Panc1 (cell line): Measurements from ENCODE around the gene PLCB1. TPM values are rescaled to one million over a fixed set of nuclear protein-coding genes. Genes with fewer than 3 reads are reported as not detected.

Experiments
- ATAC-seq: fragments of 200-7000 bp; cut with Tn5 transposase; 2 replicates; pipeline ENCODE4 v1.9.1; 2020; ENCODE audit warnings: mild to moderate bottlenecking, moderate library complexity
- BruUV-seq: library from RNA; stranded (reverse); fragments of 400-500 nt; replicated peaks from 2 replicates; lab custom pipeline; 2021; lab: Mats Ljungman, UMichigan
- CTCF ChIA-PET: fragments of 300-600 bp; sonication (Branson Sonifier 250); formaldehyde crosslinking; loops from one replicate; lab custom pipeline; 2022; ENCODE audit warnings: antibody characterized with exemption; lab: Charles Lee
- POLR2A ChIA-PET: fragments of 300-600 bp; sonication (Branson Sonifier 250); formaldehyde crosslinking; loops from one replicate; lab custom pipeline; 2022; ENCODE audit warnings: antibody characterized with exemption; lab: Charles Lee
- DNase-seq: peaks from one replicate; pipeline ENCODE4 v3.0.0-alpha.2; 2010; ENCODE audit warnings: low read depth, low spot score
- H3K27ac ChIP-seq: 2 replicates; pipeline ENCODE4 v1.5.1; 2011; ENCODE audit warnings: mild to moderate bottlenecking, low read length, inconsistent platforms
- H3K27me3 ChIP-seq: fragments of 200-500 bp; sonication (Bioruptor generic); 2 replicates; pipeline ENCODE4 v1.6.0; 2014; ENCODE audit warnings: low read length, inconsistent platforms; ENCODE audit not compliant: control insufficient read depth, insufficient read depth
- H3K36me3 ChIP-seq: fragments of 200-500 bp; sonication (Bioruptor generic); 2 replicates; pipeline ENCODE4 v1.5.1; 2014; ENCODE audit warnings: inconsistent platforms, mild to moderate bottlenecking, low read length, moderate library complexity; ENCODE audit not compliant: control insufficient read depth, insufficient read depth
- H3K4me1 ChIP-seq: 2 replicates; pipeline ENCODE4 v1.5.1; 2011; ENCODE audit warnings: inconsistent platforms, mild to moderate bottlenecking, low read length, moderate library complexity; ENCODE audit not compliant: control insufficient read depth, insufficient read depth
- H3K4me3 ChIP-seq, 2 experiments: 2 replicates each; pipeline ENCODE4 v1.5.1; 2011 to 2012; ENCODE audit warnings: low read depth in 2 of 2, low read length in 2 of 2, mild to moderate bottlenecking in 2 of 2, inconsistent platforms in 1 of 2, moderate library complexity in 1 of 2
- H3K9me3 ChIP-seq: fragments of 200-500 bp; sonication (Bioruptor generic); 2 replicates; pipeline ENCODE4 v1.5.1; 2014; ENCODE audit warnings: low read depth, mild to moderate bottlenecking, inconsistent platforms, low read length, moderate library complexity; ENCODE audit not compliant: control insufficient read depth, insufficient read depth
- POLR2AphosphoS5 ChIP-seq: IDR thresholded peaks from 2 replicates; pipeline ENCODE4 v1.6.1; 2012; ENCODE audit warnings: mild to moderate bottlenecking, low read depth, low read length, moderate library complexity
- SIN3A ChIP-seq: IDR thresholded peaks from 2 replicates; pipeline ENCODE4 v1.6.1; 2012; ENCODE audit warnings: low read depth, mild to moderate bottlenecking, low read length, moderate library complexity, borderline replicate concordance; ENCODE audit not compliant: insufficient read depth
- TCF7L2 ChIP-seq: IDR thresholded peaks from 2 replicates; pipeline ENCODE4 v1.6.1; 2011; ENCODE audit warnings: mild to moderate bottlenecking, low read depth, low read length, inconsistent platforms
- in situ Hi-C: cut with HindIII; loops from 2 replicates; pipeline ENCODE4 v1.10.0; 2016; ENCODE audit warnings: low sequenced_read_pairs, low pct_unique_long_range_greater_than_20kb
- intact Hi-C: fragments of 100-400 bp; cut with micrococcal nuclease; formaldehyde crosslinking; loops from one replicate; pipeline ENCODE4 v1.10.0; 2022; ENCODE audit not compliant: unreplicated experiment
- total RNA-seq: library from RNA; stranded (reverse); gene quantifications from one replicate; pipeline ENCODE4 v1.2.1, GENCODE V29; 2021; ENCODE audit not compliant: unreplicated experiment
- TF ChIP-seq, protein P1 (sequence below): fragments of 450-650 bp; IDR thresholded peaks from 2 replicates; pipeline ENCODE4 v1.5.1; 2017; ENCODE audit warnings: mild to moderate bottlenecking
- TF ChIP-seq, protein P2 (sequence below), 2 experiments: IDR thresholded peaks; 2 replicates each; pipeline ENCODE4 v1.6.1; 2011 to 2012; ENCODE audit warnings: low read depth in 2 of 2, control low read depth in 1 of 2, low read length in 1 of 2, mild to moderate bottlenecking in 1 of 2, moderate library complexity in 1 of 2; ENCODE audit not compliant: insufficient read depth in 1 of 2

PLCB1 gene
- total RNA-seq, 1 experiment from 2014 or later = 0.59 TPM

DNA sequence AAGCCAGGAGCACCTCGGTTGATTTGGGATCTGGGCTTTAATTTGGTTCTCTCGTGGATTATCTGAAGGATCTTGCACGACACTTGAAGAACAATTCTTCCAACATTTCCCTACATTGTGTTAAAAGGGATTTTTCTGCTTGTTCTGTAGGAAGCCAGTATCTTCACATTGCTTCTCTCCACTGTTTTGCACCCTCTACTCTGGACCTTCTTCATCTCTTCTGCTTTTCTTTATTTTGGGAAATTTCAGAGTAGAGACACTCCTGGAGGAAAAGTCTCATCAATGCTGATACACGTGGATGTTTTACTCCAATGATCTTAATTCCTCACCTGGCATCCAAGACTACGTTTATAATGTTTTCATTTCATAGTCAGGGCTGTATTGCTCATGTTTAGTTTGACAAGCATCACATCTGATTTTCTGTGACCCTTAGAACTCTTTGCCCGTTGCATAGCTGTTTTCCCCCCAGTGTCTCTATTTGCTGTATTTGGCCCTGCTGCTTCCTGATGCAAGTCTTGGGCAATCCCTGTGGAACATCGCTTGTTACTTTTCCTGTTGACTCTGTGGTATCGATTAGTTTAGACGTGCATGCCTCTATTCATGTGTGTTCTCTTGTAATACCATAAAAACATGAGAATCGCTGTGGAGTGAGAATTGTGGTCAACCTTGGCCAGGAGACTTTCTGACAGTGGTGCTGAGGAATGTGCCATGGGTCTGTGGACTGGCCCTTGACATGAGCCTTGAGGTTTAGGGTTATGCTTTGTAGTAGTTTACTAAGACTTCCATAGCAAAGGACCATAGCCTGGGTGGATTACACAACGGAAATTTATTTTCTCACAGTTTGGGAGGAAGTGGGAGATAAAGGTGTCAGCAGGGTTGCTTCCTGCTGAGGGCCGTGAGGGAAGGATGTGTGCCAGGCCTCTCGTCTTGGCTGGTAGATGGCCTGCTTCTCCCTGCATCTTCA is 12.5 kb downstream of the PLCB1 start:
- no peak overlapping the region for H3K4me3 ChIP-seq
- no peaks in the 10 kb centered on the region for H3K27me3 ChIP-seq
- H3K36me3 ChIP-seq = no peaks in the 10 kb centered on the region
- intact Hi-C loops = no loop called here
- H3K9me3 ChIP-seq = no peaks in the 10 kb centered on the region
- TF ChIP-seq, protein P1, sequence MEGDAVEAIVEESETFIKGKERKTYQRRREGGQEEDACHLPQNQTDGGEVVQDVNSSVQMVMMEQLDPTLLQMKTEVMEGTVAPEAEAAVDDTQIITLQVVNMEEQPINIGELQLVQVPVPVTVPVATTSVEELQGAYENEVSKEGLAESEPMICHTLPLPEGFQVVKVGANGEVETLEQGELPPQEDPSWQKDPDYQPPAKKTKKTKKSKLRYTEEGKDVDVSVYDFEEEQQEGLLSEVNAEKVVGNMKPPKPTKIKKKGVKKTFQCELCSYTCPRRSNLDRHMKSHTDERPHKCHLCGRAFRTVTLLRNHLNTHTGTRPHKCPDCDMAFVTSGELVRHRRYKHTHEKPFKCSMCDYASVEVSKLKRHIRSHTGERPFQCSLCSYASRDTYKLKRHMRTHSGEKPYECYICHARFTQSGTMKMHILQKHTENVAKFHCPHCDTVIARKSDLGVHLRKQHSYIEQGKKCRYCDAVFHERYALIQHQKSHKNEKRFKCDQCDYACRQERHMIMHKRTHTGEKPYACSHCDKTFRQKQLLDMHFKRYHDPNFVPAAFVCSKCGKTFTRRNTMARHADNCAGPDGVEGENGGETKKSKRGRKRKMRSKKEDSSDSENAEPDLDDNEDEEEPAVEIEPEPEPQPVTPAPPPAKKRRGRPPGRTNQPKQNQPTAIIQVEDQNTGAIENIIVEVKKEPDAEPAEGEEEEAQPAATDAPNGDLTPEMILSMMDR = no peak
- TF ChIP-seq, protein P2, sequence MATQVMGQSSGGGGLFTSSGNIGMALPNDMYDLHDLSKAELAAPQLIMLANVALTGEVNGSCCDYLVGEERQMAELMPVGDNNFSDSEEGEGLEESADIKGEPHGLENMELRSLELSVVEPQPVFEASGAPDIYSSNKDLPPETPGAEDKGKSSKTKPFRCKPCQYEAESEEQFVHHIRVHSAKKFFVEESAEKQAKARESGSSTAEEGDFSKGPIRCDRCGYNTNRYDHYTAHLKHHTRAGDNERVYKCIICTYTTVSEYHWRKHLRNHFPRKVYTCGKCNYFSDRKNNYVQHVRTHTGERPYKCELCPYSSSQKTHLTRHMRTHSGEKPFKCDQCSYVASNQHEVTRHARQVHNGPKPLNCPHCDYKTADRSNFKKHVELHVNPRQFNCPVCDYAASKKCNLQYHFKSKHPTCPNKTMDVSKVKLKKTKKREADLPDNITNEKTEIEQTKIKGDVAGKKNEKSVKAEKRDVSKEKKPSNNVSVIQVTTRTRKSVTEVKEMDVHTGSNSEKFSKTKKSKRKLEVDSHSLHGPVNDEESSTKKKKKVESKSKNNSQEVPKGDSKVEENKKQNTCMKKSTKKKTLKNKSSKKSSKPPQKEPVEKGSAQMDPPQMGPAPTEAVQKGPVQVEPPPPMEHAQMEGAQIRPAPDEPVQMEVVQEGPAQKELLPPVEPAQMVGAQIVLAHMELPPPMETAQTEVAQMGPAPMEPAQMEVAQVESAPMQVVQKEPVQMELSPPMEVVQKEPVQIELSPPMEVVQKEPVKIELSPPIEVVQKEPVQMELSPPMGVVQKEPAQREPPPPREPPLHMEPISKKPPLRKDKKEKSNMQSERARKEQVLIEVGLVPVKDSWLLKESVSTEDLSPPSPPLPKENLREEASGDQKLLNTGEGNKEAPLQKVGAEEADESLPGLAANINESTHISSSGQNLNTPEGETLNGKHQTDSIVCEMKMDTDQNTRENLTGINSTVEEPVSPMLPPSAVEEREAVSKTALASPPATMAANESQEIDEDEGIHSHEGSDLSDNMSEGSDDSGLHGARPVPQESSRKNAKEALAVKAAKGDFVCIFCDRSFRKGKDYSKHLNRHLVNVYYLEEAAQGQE (IDR thresholded peaks at IDR 0.05; ENCODE audit: insufficient read depth in 1 of 2, low read depth in 2 of 2, low read length in 1 of 2) = no peak
- no peak for TF ChIP-seq TCF7L2
- no peak for TF ChIP-seq POLR2AphosphoS5
- no peak for TF ChIP-seq SIN3A
- DNase-seq (no peak), ATAC-seq (no peak)
- ChIA-PET CTCF (no interaction called here), POLR2A (no interaction called here)
- no peak overlapping the region for H3K27ac ChIP-seq
- no TSS peak for BruUV-seq
- H3K4me1 ChIP-seq = no peaks in the 10 kb centered on the region
- in situ Hi-C loops = no loop called here

DNA sequence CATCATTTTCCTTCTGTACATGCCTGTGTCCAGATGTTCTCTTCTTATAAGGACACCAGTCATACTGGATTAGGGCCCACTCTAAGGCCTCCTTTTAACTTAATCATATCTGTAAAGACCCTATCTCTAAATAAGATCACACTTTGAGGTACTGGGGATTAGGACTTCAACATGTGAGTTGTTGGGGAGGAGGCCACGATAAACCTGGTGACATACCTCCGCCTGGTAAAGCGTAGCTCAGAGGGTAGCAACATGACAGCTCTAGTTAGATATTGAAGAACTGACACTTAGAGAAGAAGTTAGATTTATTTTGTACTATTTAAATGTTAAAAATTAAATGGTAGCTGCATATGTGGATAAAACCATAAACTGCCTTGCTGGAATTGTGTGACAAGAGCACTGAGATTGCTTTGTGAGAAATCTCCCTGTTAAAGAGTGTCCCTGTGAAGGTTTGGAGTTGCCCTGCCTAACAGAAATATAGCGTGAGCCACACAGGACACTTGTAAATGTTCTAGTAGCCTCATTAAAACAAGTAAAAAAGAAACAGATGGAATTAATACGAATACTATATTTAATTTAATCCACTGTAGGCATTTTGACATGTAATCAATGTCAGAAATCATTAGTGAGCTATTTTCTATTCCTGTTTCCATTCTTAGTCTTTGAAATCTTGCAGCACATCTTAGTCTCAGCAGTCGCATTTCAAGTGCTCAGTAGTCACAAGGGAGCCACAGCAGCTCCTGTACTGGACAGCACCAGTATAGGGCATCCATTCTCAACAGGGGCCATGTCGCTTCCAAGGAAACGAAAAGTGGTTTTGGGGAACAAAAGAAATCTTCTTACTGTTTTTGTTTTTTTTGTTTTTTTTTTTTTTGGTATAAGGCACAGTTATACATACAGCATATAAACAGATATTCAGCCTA is 13.4 kb downstream of the PLCB1 start:
- TF ChIP-seq TCF7L2 = no peak
- no peak for TF ChIP-seq POLR2AphosphoS5
- TF ChIP-seq, protein P2 (IDR thresholded peaks at IDR 0.05; ENCODE audit: insufficient read depth in 1 of 2, low read depth in 2 of 2, low read length in 1 of 2) = no peak
- TF ChIP-seq, protein P1 = no peak
- no peak for TF ChIP-seq SIN3A
- Histone ChIP-seq H3K9me3 (no peaks in the 10 kb centered on the region), H3K36me3 (no peaks in the 10 kb centered on the region), H3K4me3 (no peak overlapping the region), H3K27ac (no peak overlapping the region), H3K4me1 (no peaks in the 10 kb centered on the region), H3K27me3 (no peaks in the 10 kb centered on the region)
- ATAC-seq (no peak), DNase-seq (no peak)
- intact Hi-C loops (no loop called here), in situ Hi-C loops (no loop called here)
- no TSS peak for BruUV-seq
- POLR2A ChIA-PET = no interaction called here
- CTCF ChIA-PET = no interaction called here
